ENCODE measurements around the gene CPT1B. TPM values are rescaled to one million over a fixed set of nuclear protein-coding genes. Genes with fewer than 3 reads are reported as not detected.
A peak's percentile ranks its signal among the peaks of the same experiment; 100 is the strongest.

The CPT1B gene
- total RNA-seq, 1 donor from 2014 or later: 27.1 TPM

GRCh38 chr22:50530580-50530876 is 47.7 kb downstream of the CPT1B start:
- H3K9me3 ChIP-seq (ENCODE audit: control insufficient read depth in 3 of 3, low read length in 3 of 3): no peaks in the 10 kb centered on the region
- H3K4me1 ChIP-seq (ENCODE audit: control insufficient read depth in 3 of 3, insufficient read depth in 3 of 3, low read length in 3 of 3): peaks cover 10 to 50% (median 35%) of the 10 kb centered on the region in 3 donors
- H3K36me3 ChIP-seq (ENCODE audit: control insufficient read depth in 3 of 3, insufficient read depth in 3 of 3, low read length in 3 of 3): no peaks in the 10 kb centered on the region
- H3K27me3 ChIP-seq (ENCODE audit: control insufficient read depth in 3 of 3, insufficient read depth in 3 of 3, low read length in 3 of 3): peaks cover 30 to 66% (median 45%) of the 10 kb centered on the region in 3 donors
- H3K9ac ChIP-seq (ENCODE audit: low read depth in 1 of 3, low read length in 3 of 3): peak overlapping the region in 2 of 3 donors; percentile 62 to 86
- H3K4me3 ChIP-seq (ENCODE audit: low read length in 3 of 3): peak overlapping the region; percentile 38 to 75 (median 65)
- H3K27ac ChIP-seq (ENCODE audit: low read depth, low read length): peak overlapping the region; percentile 93

- Histone ChIP-seq H3K9ac (ENCODE audit: low read depth in 1 of 3, low read length in 3 of 3) (peak within 1 kb of the TSS in 2 of 3 donors; percentile 78 to 86), H3K27me3 (ENCODE audit: control insufficient read depth in 3 of 3, insufficient read depth in 3 of 3, low read length in 3 of 3) (peaks cover 30 to 63% (median 45%) of the 10 kb centered on the region in 3 donors)
These were observed 48.2 kb downstream of the CPT1B start, which contains the start of gene TYMP for GRCh38 chr22:50529897-50530579. Gene TYMP, minus strand, starts transcription at chr22:50530012. Its CDS starts 303 bp downstream, at chr22:50529709.

GRCh38 chr22:50529416-50529896 is 48.8 kb downstream of the CPT1B start:
- Histone ChIP-seq H3K9me3 (ENCODE audit: control insufficient read depth in 3 of 3, low read length in 3 of 3) (no peaks in the 10 kb centered on the region), H3K4me3 (ENCODE audit: low read length in 3 of 3) (peak overlapping the region; percentile 56 to 75 (median 68)), H3K27me3 (ENCODE audit: control insufficient read depth in 3 of 3, insufficient read depth in 3 of 3, low read length in 3 of 3) (peaks cover 30 to 60% (median 45%) of the 10 kb centered on the region in 3 donors), H3K9ac (ENCODE audit: low read depth in 1 of 3, low read length in 3 of 3) (peak overlapping the region in 2 of 3 donors; percentile 73 to 74), H3K27ac (ENCODE audit: low read depth, low read length) (peak overlapping the region; percentile 93), H3K36me3 (ENCODE audit: control insufficient read depth in 3 of 3, insufficient read depth in 3 of 3, low read length in 3 of 3) (peaks cover 0 to 1% (median 0%) of the 10 kb centered on the region in 3 donors), H3K4me1 (ENCODE audit: control insufficient read depth in 3 of 3, insufficient read depth in 3 of 3, low read length in 3 of 3) (peaks cover 15 to 59% (median 43%) of the 10 kb centered on the region in 3 donors)

More at GRCh38 chr22:50529897-50530579, 48.2 kb downstream of the CPT1B start, which contains the start of gene TYMP:
- H3K9me3 ChIP-seq (ENCODE audit: control insufficient read depth in 3 of 3, low read length in 3 of 3): no peaks in the 10 kb centered on the region
- peak within 1 kb of the TSS; percentile 93 for H3K27ac ChIP-seq (ENCODE audit: low read depth, low read length)
- H3K4me1 ChIP-seq (ENCODE audit: control insufficient read depth in 3 of 3, insufficient read depth in 3 of 3, low read length in 3 of 3): peaks cover 10 to 53% (median 37%) of the 10 kb centered on the region in 3 donors
- H3K4me3 ChIP-seq (ENCODE audit: low read length in 3 of 3): peak within 1 kb of the TSS; percentile 66 to 75 (median 68)
- no peaks in the 10 kb centered on the region for H3K36me3 ChIP-seq (ENCODE audit: control insufficient read depth in 3 of 3, insufficient read depth in 3 of 3, low read length in 3 of 3)

- H3K9me3 ChIP-seq (ENCODE audit: control insufficient read depth in 3 of 3, low read length in 3 of 3): no peaks in the 10 kb centered on the region
- peak overlapping the region in 2 of 3 donors; percentile 73 to 74 for H3K9ac ChIP-seq (ENCODE audit: low read depth in 1 of 3, low read length in 3 of 3)
- peak overlapping the region; percentile 93 for H3K27ac ChIP-seq (ENCODE audit: low read depth, low read length)
- peak overlapping the region; percentile 15 to 75 (median 68) for H3K4me3 ChIP-seq (ENCODE audit: low read length in 3 of 3)
- peaks cover 30 to 57% (median 39%) of the 10 kb centered on the region in 3 donors for H3K27me3 ChIP-seq (ENCODE audit: control insufficient read depth in 3 of 3, insufficient read depth in 3 of 3, low read length in 3 of 3)
- H3K4me1 ChIP-seq (ENCODE audit: control insufficient read depth in 3 of 3, insufficient read depth in 3 of 3, low read length in 3 of 3): peaks cover 20 to 65% (median 48%) of the 10 kb centered on the region in 3 donors
- H3K36me3 ChIP-seq (ENCODE audit: control insufficient read depth in 3 of 3, insufficient read depth in 3 of 3, low read length in 3 of 3): peaks cover 2 to 6% (median 4%) of the 10 kb centered on the region in 3 donors
These were observed 49.4 kb downstream of the CPT1B start for GRCh38 chr22:50528682-50529415.

- no peaks in the 10 kb centered on the region for H3K9me3 ChIP-seq (ENCODE audit: control insufficient read depth in 3 of 3, low read length in 3 of 3)
- H3K27me3 ChIP-seq (ENCODE audit: control insufficient read depth in 3 of 3, insufficient read depth in 3 of 3, low read length in 3 of 3): peaks cover 30 to 52% (median 34%) of the 10 kb centered on the region in 3 donors
- H3K4me1 ChIP-seq (ENCODE audit: control insufficient read depth in 3 of 3, insufficient read depth in 3 of 3, low read length in 3 of 3): peaks cover 21 to 66% (median 48%) of the 10 kb centered on the region in 3 donors
- H3K9ac ChIP-seq (ENCODE audit: low read depth in 1 of 3, low read length in 3 of 3): no peak overlapping the region
- H3K4me3 ChIP-seq (ENCODE audit: low read length in 3 of 3): no peak overlapping the region
- peak overlapping the region; percentile 93 for H3K27ac ChIP-seq (ENCODE audit: low read depth, low read length)
- H3K36me3 ChIP-seq (ENCODE audit: control insufficient read depth in 3 of 3, insufficient read depth in 3 of 3, low read length in 3 of 3): peaks cover 9 to 13% (median 12%) of the 10 kb centered on the region in 3 donors
These were observed 50.1 kb downstream of the CPT1B start for GRCh38 chr22:50527921-50528681.

GRCh38 chr22:50526834-50527801 is 51.1 kb downstream of the CPT1B start:
- H3K4me3 ChIP-seq (ENCODE audit: low read length in 3 of 3): peak overlapping the region; percentile 48 to 84 (median 83)
- no peaks in the 10 kb centered on the region for H3K9me3 ChIP-seq (ENCODE audit: control insufficient read depth in 3 of 3, low read length in 3 of 3)
- H3K27ac ChIP-seq (ENCODE audit: low read depth, low read length): peak overlapping the region; percentile 79
- peaks cover 23 to 47% (median 28%) of the 10 kb centered on the region in 3 donors for H3K27me3 ChIP-seq (ENCODE audit: control insufficient read depth in 3 of 3, insufficient read depth in 3 of 3, low read length in 3 of 3)
- peaks cover 21 to 63% (median 43%) of the 10 kb centered on the region in 3 donors for H3K4me1 ChIP-seq (ENCODE audit: control insufficient read depth in 3 of 3, insufficient read depth in 3 of 3, low read length in 3 of 3)
- peaks cover 18 to 21% (median 20%) of the 10 kb centered on the region in 3 donors for H3K36me3 ChIP-seq (ENCODE audit: control insufficient read depth in 3 of 3, insufficient read depth in 3 of 3, low read length in 3 of 3)
- peak overlapping the region; percentile 57 to 88 (median 65) for H3K9ac ChIP-seq (ENCODE audit: low read depth in 1 of 3, low read length in 3 of 3)

GRCh38 chr22:50526108-50526833 is 52.0 kb downstream of the CPT1B start:
- H3K4me1 ChIP-seq (ENCODE audit: control insufficient read depth in 3 of 3, insufficient read depth in 3 of 3, low read length in 3 of 3): peaks cover 21 to 59% (median 41%) of the 10 kb centered on the region in 3 donors

GRCh38 chr22:50525858-50526107 is 52.4 kb downstream of the CPT1B start:
- H3K27ac ChIP-seq (ENCODE audit: low read depth, low read length): peak overlapping the region; percentile 79

More at GRCh38 chr22:50526108-50526833, 52.0 kb downstream of the CPT1B start:
- peak overlapping the region; percentile 79 for H3K27ac ChIP-seq (ENCODE audit: low read depth, low read length)
- peak overlapping the region; percentile 57 to 88 (median 65) for H3K9ac ChIP-seq (ENCODE audit: low read depth in 1 of 3, low read length in 3 of 3)
- H3K9me3 ChIP-seq (ENCODE audit: control insufficient read depth in 3 of 3, low read length in 3 of 3): no peaks in the 10 kb centered on the region
- H3K27me3 ChIP-seq (ENCODE audit: control insufficient read depth in 3 of 3, insufficient read depth in 3 of 3, low read length in 3 of 3): peaks cover 17 to 40% (median 22%) of the 10 kb centered on the region in 3 donors
- peak overlapping the region; percentile 48 to 84 (median 83) for H3K4me3 ChIP-seq (ENCODE audit: low read length in 3 of 3)
- H3K36me3 ChIP-seq (ENCODE audit: control insufficient read depth in 3 of 3, insufficient read depth in 3 of 3, low read length in 3 of 3): peaks cover 24 to 28% (median 26%) of the 10 kb centered on the region in 3 donors

More at GRCh38 chr22:50525858-50526107, 52.4 kb downstream of the CPT1B start:
- Histone ChIP-seq H3K4me1 (ENCODE audit: control insufficient read depth in 3 of 3, insufficient read depth in 3 of 3, low read length in 3 of 3) (peaks cover 16 to 55% (median 38%) of the 10 kb centered on the region in 3 donors), H3K9me3 (ENCODE audit: control insufficient read depth in 3 of 3, low read length in 3 of 3) (no peaks in the 10 kb centered on the region), H3K9ac (ENCODE audit: low read depth in 1 of 3, low read length in 3 of 3) (peak overlapping the region; percentile 65 to 88 (median 79)), H3K36me3 (ENCODE audit: control insufficient read depth in 3 of 3, insufficient read depth in 3 of 3, low read length in 3 of 3) (peaks cover 29 to 31% (median 30%) of the 10 kb centered on the region in 3 donors), H3K4me3 (ENCODE audit: low read length in 3 of 3) (peak overlapping the region; percentile 74 to 84 (median 83)), H3K27me3 (ENCODE audit: control insufficient read depth in 3 of 3, insufficient read depth in 3 of 3, low read length in 3 of 3) (peaks cover 13 to 35% (median 17%) of the 10 kb centered on the region in 3 donors)

Data from skeletal muscle tissue (tissue), 4 donors.